HG03571 (cell line): Measurements from ENCODE around the gene FRMD4B.

Source experiments
- ATAC-seq: cut with Tn5 transposase; IDR thresholded peaks from one replicate; pipeline ENCODE4 v1.9.1; 2021; ENCODE audit not compliant: unreplicated experiment

Gene FRMD4B

GRCh38 chr3:69180869-69181591, 204.9 kb downstream of the FRMD4B start:
- ATAC-seq = no peak

- ATAC-seq = no peak
Measured at GRCh38 chr3:69179740-69180372, 206.0 kb downstream of the FRMD4B start.

- ATAC-seq = no peak
Measured at GRCh38 chr3:69178838-69179739, 206.8 kb downstream of the FRMD4B start.

GRCh38 chr3:69178082-69178481, 207.8 kb downstream of the FRMD4B start:
- ATAC-seq = no peak

- no peak for ATAC-seq
Measured at GRCh38 chr3:69174871-69175737, 210.8 kb downstream of the FRMD4B start.

GRCh38 chr3:69174445-69174844, 211.4 kb downstream of the FRMD4B start:
- no peak for ATAC-seq

- no peak for ATAC-seq
Measured at GRCh38 chr3:69172058-69172457, 213.8 kb downstream of the FRMD4B start.

- no peak for ATAC-seq
Measured at GRCh38 chr3:69166446-69166845, 219.4 kb downstream of the FRMD4B start.

GRCh38 chr3:69165744-69166143, 220.1 kb downstream of the FRMD4B start:
- no peak for ATAC-seq

- no peak for ATAC-seq
Measured at GRCh38 chr3:69164296-69164695, 221.6 kb downstream of the FRMD4B start.

- no peak for ATAC-seq
Measured at GRCh38 chr3:69162308-69162980, 223.4 kb downstream of the FRMD4B start.

- no peak for ATAC-seq
Measured at GRCh38 chr3:69161587-69162307, 224.1 kb downstream of the FRMD4B start.

GRCh38 chr3:69160525-69160924, 225.4 kb downstream of the FRMD4B start:
- ATAC-seq = no peak

- no peak for ATAC-seq
Measured at GRCh38 chr3:69160107-69160506, 225.8 kb downstream of the FRMD4B start.

GRCh38 chr3:69149586-69149985, 236.3 kb downstream of the FRMD4B start:
- no peak for ATAC-seq

GRCh38 chr3:69145688-69146087, 240.2 kb downstream of the FRMD4B start:
- ATAC-seq = no peak

GRCh38 chr3:69144631-69145245, 241.2 kb downstream of the FRMD4B start:
- ATAC-seq = no peak

- no peak for ATAC-seq
Measured at GRCh38 chr3:69143612-69144011, 242.3 kb downstream of the FRMD4B start.

- no peak for ATAC-seq
Measured at GRCh38 chr3:69142797-69143454, 243.0 kb downstream of the FRMD4B start.
